ENCODE data around the gene IFI16.

The IFI16 gene

GRCh38 chr1:159066108-159066507 lies 56.4 kb downstream of the IFI16 start:
- no peak for DNase-seq

GRCh38 chr1:159067699-159068621 lies 58.3 kb downstream of the IFI16 start:
- DNase-seq, result peak; percentile 62 to 81 (median 73)

GRCh38 chr1:159068886-159069285 lies 59.2 kb downstream of the IFI16 start:
- peak; percentile 55 to 77 (median 69) for DNase-seq

- peak; percentile 70 to 80 (median 79) for DNase-seq
Observed at GRCh38 chr1:159071970-159072582, 62.4 kb downstream of the IFI16 start.

- peak; percentile 85 to 98 (median 97) for DNase-seq
Observed at GRCh38 chr1:159076438-159077119, 66.9 kb downstream of the IFI16 start, which contains the start of gene AIM2. TSS of gene AIM2 (minus strand) at chr1:159076766. CDS start at chr1:159073499, 3,267 bp downstream.

- DNase-seq, result peak; percentile 93 to 99 (median 93)
Observed at GRCh38 chr1:159077120-159077961, 67.6 kb downstream of the IFI16 start.

- peak; percentile 55 to 81 (median 60) for DNase-seq
Observed at GRCh38 chr1:159079525-159079924, 69.8 kb downstream of the IFI16 start.

- no peak for DNase-seq
Observed at GRCh38 chr1:159081626-159082025, 71.9 kb downstream of the IFI16 start.

- no peak for DNase-seq
Observed at GRCh38 chr1:159083013-159083412, 73.3 kb downstream of the IFI16 start.

GRCh38 chr1:159084152-159084551 lies 74.4 kb downstream of the IFI16 start:
- peak in 2 of 3 donors; percentile 25 to 42 for DNase-seq

GRCh38 chr1:159084867-159085266 lies 75.2 kb downstream of the IFI16 start:
- peak; percentile 83 to 91 (median 91) for DNase-seq

- peak; percentile 56 to 75 (median 62) for DNase-seq
Observed at GRCh38 chr1:159088050-159088449, 78.3 kb downstream of the IFI16 start.

- DNase-seq, result no peak
Observed at GRCh38 chr1:159088546-159089183, 79.0 kb downstream of the IFI16 start.

- DNase-seq, result peak; percentile 35 to 55 (median 45)
Observed at GRCh38 chr1:159089184-159089791, 79.6 kb downstream of the IFI16 start.

- peak; percentile 60 to 85 (median 76) for DNase-seq
Observed at GRCh38 chr1:159090286-159091179, 80.8 kb downstream of the IFI16 start.

- no peak for DNase-seq
Observed at GRCh38 chr1:159091180-159091560, 81.5 kb downstream of the IFI16 start.

GRCh38 chr1:159091607-159092031 lies 81.9 kb downstream of the IFI16 start:
- DNase-seq, result peak in 2 of 3 donors; percentile 45 to 59

GRCh38 chr1:159092036-159092760 lies 82.5 kb downstream of the IFI16 start:
- peak; percentile 56 to 91 (median 90) for DNase-seq

- no peak for DNase-seq
Observed at GRCh38 chr1:159098596-159098995, 88.9 kb downstream of the IFI16 start.
